Thyroid gland (tissue), 4 donors: ENCODE measurements around the gene KCNIP1. TPM values are rescaled to one million over a fixed set of nuclear protein-coding genes. Genes with fewer than 3 reads are reported as not detected.

Source experiments
- DNase-seq, 2 donors: peaks; one replicate each; pipeline ENCODE4 v3.0.0-alpha.2; 2019
- H3K27ac ChIP-seq, 3 donors: fragments of 200-600 bp; sonication (generic); 1 replicate in 2 of 3; 2 replicates in 1 of 3; pipeline ENCODE4 v1.5.1; 2016 to 2019; ENCODE audit warnings: mild to moderate bottlenecking in 1 of 3, moderate library complexity in 1 of 3
- H3K27me3 ChIP-seq: fragments of 200-600 bp; sonication (generic); one replicate; pipeline ENCODE4 v1.5.1; 2019
- H3K36me3 ChIP-seq, 2 donors: fragments of 200-600 bp; sonication (generic); one replicate each; pipeline ENCODE4 v1.5.1; 2016 to 2019
- H3K4me1 ChIP-seq, 2 donors: fragments of 200-600 bp; sonication (generic); one replicate each; pipeline ENCODE4 v1.5.1; 2017 to 2019
- H3K4me3 ChIP-seq, 3 donors: fragments of 200-600 bp; sonication (generic); replicated peaks in 1 of 3; 1 replicate in 2 of 3; 2 replicates in 1 of 3; pipeline ENCODE4 v1.5.1; 2016; ENCODE audit warnings: mild to moderate bottlenecking in 1 of 3
- H3K9me3 ChIP-seq: fragments of 200-600 bp; sonication (generic); one replicate; pipeline ENCODE4 v1.5.1; 2017
- POLR2A ChIP-seq, 2 donors: fragments of 450-650 bp; IDR thresholded peaks; one replicate each; pipeline ENCODE4 v1.6.1; 2017; ENCODE audit warnings: antibody characterized with exemption in 2 of 2, mild to moderate bottlenecking in 2 of 2, moderate library complexity in 1 of 2
- WGBS, 2 donors: methylation state at CpG; one replicate each; pipeline ENCODE4 v1.1.5; 2017; 5-methylcytosine and 5-hydroxymethylcytosine counted together
- intact Hi-C: fragments of 100-400 bp; cut with DNase I; formaldehyde crosslinking; loops from one replicate; pipeline ENCODE4 v1.15.1; 2023
- total RNA-seq, 4 donors: library from RNA; depleted of rRNA; stranded (reverse); fragments of >200 nt; gene quantifications; one replicate each; pipeline ENCODE4 v1.2.3, GENCODE V29; 2016
- TF ChIP-seq, protein P1 (sequence below), 6 experiments: fragments of 200-600 bp in 3 of 6; fragments of 450-650 bp in 3 of 6; sonication (generic) in 3 of 6; IDR thresholded peaks; one replicate each; pipeline ENCODE4 v1.5.1; 2016 to 2019; ENCODE audit warnings: antibody characterized with exemption in 6 of 6, mild to moderate bottlenecking in 2 of 6, inconsistent platforms in 1 of 6, moderate library complexity in 1 of 6

KCNIP1 gene
- total RNA-seq, 4 donors from 2014 or later = 0.54 to 1.7 TPM; not detected in 2

DNA sequence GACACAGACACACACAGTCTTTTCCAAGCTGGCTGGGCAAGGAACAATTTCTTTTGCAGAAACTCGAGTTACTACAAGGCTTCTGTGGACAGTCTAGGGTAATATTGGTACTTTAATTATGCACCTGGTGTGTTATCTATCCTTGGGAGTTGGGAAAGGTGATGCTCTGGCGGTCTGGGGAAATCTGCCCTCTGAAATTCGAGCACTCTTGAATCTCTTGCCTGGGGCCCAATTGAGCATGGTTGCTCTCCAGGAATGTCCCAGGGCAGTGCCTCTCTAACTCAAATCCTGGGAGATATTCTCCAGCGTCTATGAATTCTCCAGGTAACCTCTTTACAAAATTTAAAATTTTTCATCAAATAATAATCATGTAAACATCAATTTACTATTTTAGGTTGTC, 69.3 kb downstream of the KCNIP1 start:
- peak; percentile 6 to 11 for DNase-seq
- no peak overlapping the region for H3K4me3 ChIP-seq
- no peaks in the 10 kb centered on the region for H3K36me3 ChIP-seq
- WGBS, 2 donors = 20 to 24% methylated on average over 4 of the region's 4 CpGs
- intact Hi-C loops = no loop called here
- no peaks in the 10 kb centered on the region for H3K27me3 ChIP-seq
- TF ChIP-seq, protein P1, sequence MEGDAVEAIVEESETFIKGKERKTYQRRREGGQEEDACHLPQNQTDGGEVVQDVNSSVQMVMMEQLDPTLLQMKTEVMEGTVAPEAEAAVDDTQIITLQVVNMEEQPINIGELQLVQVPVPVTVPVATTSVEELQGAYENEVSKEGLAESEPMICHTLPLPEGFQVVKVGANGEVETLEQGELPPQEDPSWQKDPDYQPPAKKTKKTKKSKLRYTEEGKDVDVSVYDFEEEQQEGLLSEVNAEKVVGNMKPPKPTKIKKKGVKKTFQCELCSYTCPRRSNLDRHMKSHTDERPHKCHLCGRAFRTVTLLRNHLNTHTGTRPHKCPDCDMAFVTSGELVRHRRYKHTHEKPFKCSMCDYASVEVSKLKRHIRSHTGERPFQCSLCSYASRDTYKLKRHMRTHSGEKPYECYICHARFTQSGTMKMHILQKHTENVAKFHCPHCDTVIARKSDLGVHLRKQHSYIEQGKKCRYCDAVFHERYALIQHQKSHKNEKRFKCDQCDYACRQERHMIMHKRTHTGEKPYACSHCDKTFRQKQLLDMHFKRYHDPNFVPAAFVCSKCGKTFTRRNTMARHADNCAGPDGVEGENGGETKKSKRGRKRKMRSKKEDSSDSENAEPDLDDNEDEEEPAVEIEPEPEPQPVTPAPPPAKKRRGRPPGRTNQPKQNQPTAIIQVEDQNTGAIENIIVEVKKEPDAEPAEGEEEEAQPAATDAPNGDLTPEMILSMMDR (IDR thresholded peaks at IDR 0.05) = no peak
- TF ChIP-seq POLR2A (IDR thresholded peaks at IDR 0.05) = no peak
- no peaks in the 10 kb centered on the region for H3K9me3 ChIP-seq
- H3K4me1 ChIP-seq = no peaks in the 10 kb centered on the region
- H3K27ac ChIP-seq = no peak overlapping the region

DNA sequence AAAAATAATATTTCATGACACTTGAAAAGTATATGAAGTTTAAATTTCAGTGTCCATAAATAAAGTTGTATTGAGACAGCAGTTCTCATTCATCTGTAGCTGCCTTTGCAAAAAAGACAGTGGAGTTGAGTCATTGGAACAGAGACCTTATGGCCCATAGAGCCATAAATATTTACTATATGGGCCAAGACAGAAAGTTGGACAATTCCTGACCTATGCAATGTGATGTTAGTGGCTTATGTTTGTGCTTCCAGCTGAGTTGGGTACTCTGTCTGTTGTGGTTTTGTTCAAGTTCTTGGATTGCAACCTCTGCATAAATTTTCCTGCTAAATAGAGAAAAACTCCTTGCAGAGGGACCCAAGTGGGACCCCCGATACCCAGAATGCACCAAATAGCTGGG, 69.8 kb downstream of the KCNIP1 start:
- no peak for DNase-seq
- TF ChIP-seq POLR2A (IDR thresholded peaks at IDR 0.05) = no peak
- TF ChIP-seq, protein P1 (IDR thresholded peaks at IDR 0.05) = no peak
- Histone ChIP-seq H3K27ac (no peak overlapping the region), H3K36me3 (no peaks in the 10 kb centered on the region), H3K4me3 (no peak overlapping the region), H3K27me3 (no peaks in the 10 kb centered on the region), H3K9me3 (no peaks in the 10 kb centered on the region), H3K4me1 (no peaks in the 10 kb centered on the region)
- 88 to 94% methylated on average over 1 of the region's 1 CpG for WGBS, 2 donors
- intact Hi-C loops = no loop called here

DNA sequence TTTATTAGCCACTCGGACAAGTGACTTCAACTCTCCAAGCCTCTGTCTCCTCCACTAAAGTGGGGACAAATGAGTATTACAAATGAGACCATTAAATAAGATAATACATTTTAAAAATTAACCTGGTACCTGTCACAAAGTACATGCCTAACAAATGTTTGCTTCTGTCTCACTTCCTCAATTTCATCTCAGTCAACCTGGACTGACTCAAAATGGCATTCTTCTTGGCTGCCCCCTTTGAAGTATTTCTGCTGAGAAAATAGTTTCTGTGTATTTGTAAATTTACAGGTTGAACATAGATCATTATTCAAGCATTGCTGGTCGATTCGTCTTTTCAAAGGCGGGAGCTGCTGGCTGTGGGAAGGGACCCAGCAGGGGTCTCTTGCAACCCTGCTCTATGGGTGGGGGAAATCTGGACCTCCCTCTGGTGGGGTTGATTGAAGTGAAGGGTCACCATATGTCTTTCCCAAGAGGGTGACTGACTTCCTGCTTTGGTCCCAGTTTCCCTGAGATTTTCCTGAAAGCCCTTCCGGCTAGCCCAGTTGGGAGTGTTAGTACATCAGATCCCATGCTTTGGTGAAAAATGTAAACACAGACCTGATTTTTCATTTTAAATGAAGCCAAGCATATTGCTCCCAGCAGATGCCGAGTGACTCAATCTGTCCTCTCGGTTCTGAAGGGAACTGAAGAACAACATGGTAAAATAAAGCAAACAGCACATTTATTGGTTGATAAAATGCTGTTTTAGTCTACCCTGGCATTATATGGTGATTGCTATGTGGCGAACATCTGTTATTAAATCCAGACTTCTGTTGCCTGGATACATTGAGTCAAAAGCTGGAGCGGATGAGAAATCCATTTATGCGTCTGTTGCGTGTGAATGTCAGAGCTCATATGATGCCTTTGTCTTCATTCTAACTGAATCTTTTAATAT, 73.0 kb downstream of the KCNIP1 start:
- H3K27ac ChIP-seq = no peak overlapping the region
- H3K36me3 ChIP-seq = no peaks in the 10 kb centered on the region
- intact Hi-C loops = no loop called here
- TF ChIP-seq, protein P1 (IDR thresholded peaks at IDR 0.05) = no peak
- TF ChIP-seq POLR2A (IDR thresholded peaks at IDR 0.05) = no peak
- H3K4me3 ChIP-seq = no peak overlapping the region
- DNase-seq = no peak
- H3K4me1 ChIP-seq = no peaks in the 10 kb centered on the region
- no peaks in the 10 kb centered on the region for H3K27me3 ChIP-seq
- 82 to 92% methylated on average over 11 of the region's 11 CpGs for WGBS, 2 donors
- H3K9me3 ChIP-seq = no peaks in the 10 kb centered on the region

DNA sequence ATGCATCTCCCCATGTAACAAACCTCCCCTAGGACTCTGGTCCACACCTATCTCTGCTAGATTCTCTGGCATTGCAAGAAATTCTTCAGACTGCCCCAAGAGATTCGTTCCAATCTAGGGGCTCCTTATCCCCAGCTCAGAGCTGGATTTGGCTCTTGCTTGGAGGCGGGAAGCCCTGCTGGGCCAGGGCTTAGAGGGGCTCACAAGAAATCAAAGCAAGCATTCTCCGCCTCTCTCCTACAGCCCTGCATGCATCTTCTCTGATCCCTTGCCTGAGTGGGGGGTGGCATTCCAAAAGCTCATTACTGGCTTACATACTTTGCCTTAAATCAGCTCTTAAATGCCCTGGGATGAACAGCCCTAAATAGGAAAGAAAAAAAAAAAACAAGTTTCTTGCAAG, 75.8 kb downstream of the KCNIP1 start:
- DNase-seq = no peak
- Histone ChIP-seq H3K27me3 (no peaks in the 10 kb centered on the region), H3K9me3 (no peaks in the 10 kb centered on the region), H3K27ac (no peak overlapping the region), H3K36me3 (no peaks in the 10 kb centered on the region), H3K4me1 (no peaks in the 10 kb centered on the region), H3K4me3 (no peak overlapping the region)
- 83 to 90% methylated on average over 2 to 3 of the region's 3 CpGs for WGBS, 2 donors
- intact Hi-C loops = no loop called here
- TF ChIP-seq POLR2A (IDR thresholded peaks at IDR 0.05) = no peak
- TF ChIP-seq, protein P1 (IDR thresholded peaks at IDR 0.05) = no peak

DNA sequence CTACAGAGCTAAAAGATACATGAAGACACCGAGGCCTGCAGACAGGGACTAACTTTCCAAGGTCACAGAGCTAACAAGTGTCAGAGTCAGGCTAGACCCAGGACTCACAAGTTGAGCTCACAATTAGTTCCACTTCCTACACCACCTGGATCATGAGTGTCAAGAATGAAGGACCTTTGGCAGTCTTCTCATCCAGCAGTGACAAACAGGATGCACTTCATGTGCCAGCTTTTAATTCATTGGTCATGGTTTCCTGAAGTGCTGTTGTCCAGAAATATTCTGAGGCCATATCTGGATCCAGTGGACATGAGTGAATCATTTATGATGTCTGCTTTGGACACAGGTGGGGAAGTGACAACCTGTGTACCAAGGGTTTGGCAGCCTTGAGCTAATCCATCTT, 77.4 kb downstream of the KCNIP1 start:
- intact Hi-C loops = no loop called here
- 80 to 82% methylated on average over 1 of the region's 1 CpG for WGBS, 2 donors
- DNase-seq = no peak

More for the DNA sequence above, 77.4 kb downstream of the KCNIP1 start:
- Histone ChIP-seq H3K36me3 (no peaks in the 10 kb centered on the region), H3K4me1 (no peaks in the 10 kb centered on the region), H3K27ac (no peak overlapping the region), H3K9me3 (no peaks in the 10 kb centered on the region), H3K4me3 (no peak overlapping the region), H3K27me3 (no peaks in the 10 kb centered on the region)
- TF ChIP-seq POLR2A (IDR thresholded peaks at IDR 0.05) = no peak
- TF ChIP-seq, protein P1 (IDR thresholded peaks at IDR 0.05) = no peak
